Large intestine (tissue), 3 donors: ENCODE results near the gene PDLIM7. TPM values are rescaled to one million over a fixed set of nuclear protein-coding genes. Genes with fewer than 3 reads are reported as not detected.

Experiments
- DNase-seq, 2 donors: peaks; one replicate each; pipeline versions ENCODE4 v3.0.0 to v3.0.0-alpha.2; 2013
- H3K27ac ChIP-seq: one replicate; pipeline ENCODE4 v1.5.1; 2013; ENCODE audit warnings: low read length
- H3K27me3 ChIP-seq: 2 replicates; pipeline ENCODE4 v1.6.1; 2013; ENCODE audit warnings: low read length; ENCODE audit not compliant: control insufficient read depth, insufficient read depth
- H3K36me3 ChIP-seq: 2 replicates; pipeline ENCODE4 v1.6.1; 2013; ENCODE audit warnings: low read length; ENCODE audit not compliant: control insufficient read depth, insufficient read depth
- H3K4me1 ChIP-seq: one replicate; pipeline ENCODE4 v1.6.1; 2013; ENCODE audit warnings: low read length; ENCODE audit not compliant: control insufficient read depth, insufficient read depth
- H3K4me3 ChIP-seq: one replicate; pipeline ENCODE4 v1.5.1; 2013; ENCODE audit warnings: low read length
- H3K9me3 ChIP-seq: one replicate; pipeline ENCODE4 v1.6.1; 2013; ENCODE audit warnings: mild to moderate bottlenecking, low read depth, low read length, moderate library complexity; ENCODE audit not compliant: control insufficient read depth
- WGBS: methylation state at CpG from one replicate; pipeline ENCODE4 v1.1.5; 2013; ENCODE audit warnings: low lambda C conversion rate; ENCODE audit not compliant: insufficient coverage; 5-methylcytosine and 5-hydroxymethylcytosine counted together
- polyA plus RNA-seq: library from polyadenylated mRNA; unstranded; fragments of 120-200 nt; gene quantifications from one replicate; pipeline ENCODE4 v1.2.1, GENCODE V29; 2013

The PDLIM7 gene
- polyA plus RNA-seq, 1 donor: 118 TPM

- no CpG with 5 or more reads among the region's 27 CpGs for WGBS
- peaks cover 6% of the 10 kb centered on the region for H3K9me3 ChIP-seq
- DNase-seq: no peak
- H3K27me3 ChIP-seq: no peaks in the 10 kb centered on the region
- H3K4me1 ChIP-seq: no peaks in the 10 kb centered on the region
- no peak overlapping the region for H3K4me3 ChIP-seq
- peaks cover 48% of the 10 kb centered on the region for H3K36me3 ChIP-seq
- no peak overlapping the region for H3K27ac ChIP-seq
Measured at GRCh38 chr5:177462021-177462670, 35.3 kb downstream of the PDLIM7 start.

- Histone ChIP-seq H3K27me3 (no peaks in the 10 kb centered on the region), H3K4me3 (no peak overlapping the region), H3K36me3 (peaks cover 33% of the 10 kb centered on the region), H3K27ac (no peak overlapping the region), H3K9me3 (peaks cover 3% of the 10 kb centered on the region), H3K4me1 (peaks cover 7% of the 10 kb centered on the region)
- no peak for DNase-seq
- no CpG with 5 or more reads among the region's 28 CpGs for WGBS
Measured at GRCh38 chr5:177459819-177460628, 37.4 kb downstream of the PDLIM7 start.

- Histone ChIP-seq H3K27me3 (no peaks in the 10 kb centered on the region), H3K9me3 (peaks cover 3% of the 10 kb centered on the region), H3K4me1 (peaks cover 7% of the 10 kb centered on the region), H3K36me3 (peaks cover 33% of the 10 kb centered on the region), H3K4me3 (no peak overlapping the region), H3K27ac (no peak overlapping the region)
- WGBS: no CpG with 5 or more reads among the region's 11 CpGs
- DNase-seq: no peak
Measured at GRCh38 chr5:177459357-177459756, 38.0 kb downstream of the PDLIM7 start.

GRCh38 chr5:177458912-177459350 lies 38.5 kb downstream of the PDLIM7 start:
- Histone ChIP-seq H3K4me3 (no peak overlapping the region), H3K4me1 (peaks cover 11% of the 10 kb centered on the region), H3K27ac (no peak overlapping the region), H3K27me3 (no peaks in the 10 kb centered on the region), H3K9me3 (peaks cover 3% of the 10 kb centered on the region), H3K36me3 (peaks cover 33% of the 10 kb centered on the region)
- WGBS: no CpG with 5 or more reads among the region's 14 CpGs
- no peak for DNase-seq

- Histone ChIP-seq H3K4me1 (peaks cover 15% of the 10 kb centered on the region), H3K27ac (no peak overlapping the region), H3K27me3 (peaks cover 7% of the 10 kb centered on the region), H3K36me3 (peaks cover 31% of the 10 kb centered on the region), H3K4me3 (no peak overlapping the region), H3K9me3 (peaks cover 3% of the 10 kb centered on the region)
- WGBS: no CpG with 5 or more reads among the region's 20 CpGs
- no peak for DNase-seq
Measured at GRCh38 chr5:177457852-177458681, 39.3 kb downstream of the PDLIM7 start.

GRCh38 chr5:177456976-177457851 lies 40.2 kb downstream of the PDLIM7 start:
- Histone ChIP-seq H3K36me3 (peaks cover 31% of the 10 kb centered on the region), H3K27me3 (peaks cover 7% of the 10 kb centered on the region), H3K9me3 (peaks cover 3% of the 10 kb centered on the region), H3K27ac (no peak overlapping the region), H3K4me3 (no peak overlapping the region), H3K4me1 (peaks cover 15% of the 10 kb centered on the region)
- DNase-seq: peak; percentile 80 to 84
- no CpG with 5 or more reads among the region's 24 CpGs for WGBS

GRCh38 chr5:177456591-177456964 lies 40.8 kb downstream of the PDLIM7 start:
- WGBS: 0% methylated on average over 2 of the region's 12 CpGs
- Histone ChIP-seq H3K27ac (no peak overlapping the region), H3K4me3 (no peak overlapping the region), H3K9me3 (peaks cover 3% of the 10 kb centered on the region), H3K36me3 (peaks cover 31% of the 10 kb centered on the region), H3K4me1 (peaks cover 15% of the 10 kb centered on the region), H3K27me3 (peaks cover 7% of the 10 kb centered on the region)
- no peak for DNase-seq

GRCh38 chr5:177455661-177456590 lies 41.5 kb downstream of the PDLIM7 start:
- DNase-seq: peak; percentile 85 to 86
- H3K27me3 ChIP-seq: peaks cover 7% of the 10 kb centered on the region
- H3K4me1 ChIP-seq: peaks cover 15% of the 10 kb centered on the region
- H3K4me3 ChIP-seq: peak overlapping the region; percentile 56
- peak overlapping the region; percentile 68 for H3K27ac ChIP-seq
- H3K36me3 ChIP-seq: peaks cover 31% of the 10 kb centered on the region
- no CpG with 5 or more reads among the region's 76 CpGs for WGBS
- peaks cover 3% of the 10 kb centered on the region for H3K9me3 ChIP-seq

GRCh38 chr5:177455036-177455660 lies 42.3 kb downstream of the PDLIM7 start:
- Histone ChIP-seq H3K4me3 (peak overlapping the region; percentile 56), H3K4me1 (peaks cover 15% of the 10 kb centered on the region), H3K9me3 (peaks cover 3% of the 10 kb centered on the region), H3K36me3 (peaks cover 27% of the 10 kb centered on the region), H3K27me3 (peaks cover 7% of the 10 kb centered on the region), H3K27ac (peak overlapping the region; percentile 68)
- no CpG with 5 or more reads among the region's 80 CpGs for WGBS
- DNase-seq: peak; percentile 85 to 92
